ENCODE measurements around the gene NOBOX.
"Not testable (repeated sequence)": the region's sequence is repeated elsewhere in the genome, so short reads cannot be mapped to it uniquely, and the experiment has no call there.

The NOBOX gene

DNA sequence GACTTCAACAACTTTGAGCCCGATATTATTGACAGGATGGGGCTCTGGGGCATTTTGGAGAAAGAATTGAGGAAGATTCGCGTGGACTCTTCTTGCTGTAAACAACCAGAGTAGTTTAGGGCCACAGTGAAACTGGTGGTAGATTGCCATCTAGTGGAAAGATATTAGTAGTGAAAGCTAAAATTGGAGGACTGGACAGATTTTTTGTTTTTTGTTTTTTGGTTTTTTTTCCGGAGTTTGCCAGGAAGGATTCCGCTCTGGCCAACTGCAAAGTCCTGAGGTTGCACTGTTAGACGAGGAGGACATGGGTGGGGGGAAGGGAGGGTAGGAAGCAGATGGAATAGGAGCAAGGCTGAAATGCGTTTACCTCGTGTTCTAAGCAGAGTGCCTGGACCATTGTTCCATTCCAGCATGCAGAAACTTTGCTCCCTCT is 11.7 kb downstream of the NOBOX start:
- DNase-seq (ENCODE audit: low spot score): peak; percentile 62

DNA sequence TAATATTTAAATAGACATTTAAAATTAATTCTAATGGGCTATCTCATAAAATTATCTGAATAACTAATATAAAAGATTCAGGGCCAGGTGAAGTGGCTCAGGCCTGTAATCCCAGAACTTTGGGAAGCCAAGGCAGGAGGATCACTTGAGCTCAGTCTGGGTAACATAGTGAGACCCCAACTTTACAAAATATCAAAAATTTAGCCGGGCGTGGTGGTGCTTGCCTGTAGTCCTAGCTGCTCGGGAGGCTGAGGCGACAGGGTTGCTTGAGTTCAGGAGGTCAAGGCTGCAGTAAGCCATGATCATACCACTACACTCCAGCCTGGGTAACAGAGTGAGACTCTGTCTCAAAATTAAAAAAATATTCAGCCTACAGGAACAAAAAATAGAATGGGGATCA is 12.5 kb downstream of the NOBOX start:
- no peak for DNase-seq (ENCODE audit: low spot score)

- no peak for DNase-seq (ENCODE audit: low spot score)
Observed at GRCh38 chr7:144390481-144390880, 13.0 kb downstream of the NOBOX start.

GRCh38 chr7:144388950-144389349 is 14.5 kb downstream of the NOBOX start:
- DNase-seq (ENCODE audit: low spot score): no peak

GRCh38 chr7:144386741-144387140 is 16.8 kb downstream of the NOBOX start:
- no peak for DNase-seq (ENCODE audit: low spot score)

DNA sequence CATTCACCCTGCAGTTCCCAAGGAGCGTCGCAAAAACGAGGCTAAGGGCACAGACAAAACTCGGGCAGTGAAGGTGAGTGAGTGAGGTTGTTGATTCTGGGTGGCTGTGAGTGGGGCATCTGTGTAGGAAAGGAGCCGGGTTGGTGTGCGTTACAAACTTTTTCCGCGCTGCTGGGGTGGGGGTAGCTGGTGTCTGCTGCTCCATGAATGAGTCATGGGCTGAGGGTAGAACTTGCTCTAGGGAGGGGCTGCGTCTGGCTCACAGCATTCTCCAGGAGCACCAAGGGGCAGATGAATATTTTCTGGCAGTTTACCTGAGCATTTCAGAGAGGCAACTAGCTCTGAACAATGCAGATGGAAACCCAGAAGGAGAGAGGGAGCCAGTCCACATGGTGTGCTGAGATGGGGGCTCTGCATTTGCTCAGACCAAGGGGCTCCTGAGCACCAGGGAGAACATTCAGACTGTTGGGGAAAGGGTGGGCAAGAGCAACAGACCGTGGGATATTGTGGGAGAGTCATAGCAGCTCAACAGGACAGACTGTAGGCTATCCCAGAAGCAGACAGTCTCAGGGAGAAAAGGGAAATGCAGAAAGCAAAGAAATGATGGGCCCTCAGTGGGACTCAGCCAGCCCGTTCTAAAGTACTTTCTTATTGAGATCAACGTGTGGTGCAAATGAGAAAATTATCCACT is 18.8 kb downstream of the NOBOX start:
- DNase-seq (ENCODE audit: low spot score): no peak

GRCh38 chr7:144384071-144384470 is 19.4 kb downstream of the NOBOX start:
- DNase-seq (ENCODE audit: low spot score): no peak

- no peak for DNase-seq (ENCODE audit: low spot score)
Observed at GRCh38 chr7:144379776-144380384, 23.6 kb downstream of the NOBOX start.

- no peak for DNase-seq (ENCODE audit: low spot score)
Observed at GRCh38 chr7:144378651-144379050, 24.8 kb downstream of the NOBOX start.

GRCh38 chr7:144369221-144369620 is 34.3 kb downstream of the NOBOX start:
- not testable (repeated sequence) for DNase-seq (ENCODE audit: low spot score)

DNA sequence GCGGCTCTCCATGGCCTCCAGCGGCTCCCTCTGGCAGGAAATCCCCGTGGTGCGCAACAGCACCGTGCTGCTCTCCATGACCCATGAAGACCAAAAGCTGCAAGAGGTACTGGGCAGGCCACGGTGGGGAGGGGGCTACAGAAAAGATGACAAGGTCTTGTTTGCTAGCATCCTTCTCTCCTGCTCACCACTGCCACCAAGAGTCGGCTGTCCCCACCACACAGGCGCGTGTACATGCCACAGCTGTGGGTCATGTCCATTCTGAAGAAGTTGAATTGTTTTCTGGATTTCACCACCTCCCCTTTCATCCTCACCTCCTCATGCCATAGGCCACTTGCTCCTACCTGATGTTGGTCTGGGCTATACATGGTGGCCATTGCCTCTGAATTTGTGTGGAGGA is 36.2 kb downstream of the NOBOX start:
- DNase-seq (ENCODE audit: low spot score): not testable (repeated sequence)

GRCh38 chr7:144365523-144365922 is 38.0 kb downstream of the NOBOX start:
- not testable (repeated sequence) for DNase-seq (ENCODE audit: low spot score)

GRCh38 chr7:144362061-144362460 is 41.4 kb downstream of the NOBOX start:
- DNase-seq (ENCODE audit: low spot score): not testable (repeated sequence)

DNA sequence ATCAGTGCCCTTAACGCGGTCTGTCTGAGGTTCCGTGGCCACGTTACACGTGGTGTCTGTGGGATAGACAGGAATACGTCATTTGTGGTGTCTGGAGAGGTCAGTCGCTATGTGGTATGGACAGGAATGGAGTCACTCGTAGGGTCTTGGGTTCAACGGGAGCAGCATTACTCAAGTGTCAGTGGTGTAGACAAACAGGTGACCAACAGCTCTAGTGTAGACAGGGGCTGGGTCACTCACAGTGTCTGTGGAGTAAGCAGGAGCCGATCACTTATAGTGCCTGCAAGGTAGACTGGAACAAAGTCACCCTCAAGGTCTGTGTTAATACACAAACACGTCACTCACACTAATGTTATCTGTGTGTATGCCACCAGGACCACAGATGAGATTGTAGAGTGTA is 46.6 kb downstream of the NOBOX start:
- DNase-seq (ENCODE audit: low spot score): not testable (repeated sequence)

GRCh38 chr7:144356185-144356584 is 47.3 kb downstream of the NOBOX start:
- DNase-seq (ENCODE audit: low spot score): not testable (repeated sequence)

- DNase-seq (ENCODE audit: low spot score): not testable (repeated sequence)
Observed at GRCh38 chr7:144355176-144355822, 48.2 kb downstream of the NOBOX start, which contains the start of gene ARHGEF5. Gene ARHGEF5, plus strand, starts transcription at chr7:144355402. Its CDS starts 7,268 bp downstream, at chr7:144362670.

DNA sequence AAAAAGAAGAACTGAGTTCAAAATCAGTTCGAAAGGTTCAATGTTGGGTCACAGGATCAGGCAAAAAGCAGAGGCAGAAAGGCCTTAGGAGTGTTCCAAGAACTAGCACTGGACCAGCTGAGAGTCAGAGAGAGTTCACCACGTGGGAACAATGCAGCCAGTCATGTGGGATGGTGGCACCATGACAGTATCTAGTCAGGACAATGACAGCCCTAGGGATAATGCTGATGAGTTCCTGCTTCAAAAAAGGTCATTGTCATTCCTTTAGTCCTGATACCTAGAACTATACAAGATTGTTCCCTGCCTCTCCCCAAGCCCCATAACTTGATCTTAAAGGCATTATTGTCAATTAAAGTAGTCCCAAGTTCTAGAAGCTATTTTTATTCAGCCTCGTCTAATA is 51.8 kb downstream of the NOBOX start:
- not testable (repeated sequence) for DNase-seq (ENCODE audit: low spot score)

DNA sequence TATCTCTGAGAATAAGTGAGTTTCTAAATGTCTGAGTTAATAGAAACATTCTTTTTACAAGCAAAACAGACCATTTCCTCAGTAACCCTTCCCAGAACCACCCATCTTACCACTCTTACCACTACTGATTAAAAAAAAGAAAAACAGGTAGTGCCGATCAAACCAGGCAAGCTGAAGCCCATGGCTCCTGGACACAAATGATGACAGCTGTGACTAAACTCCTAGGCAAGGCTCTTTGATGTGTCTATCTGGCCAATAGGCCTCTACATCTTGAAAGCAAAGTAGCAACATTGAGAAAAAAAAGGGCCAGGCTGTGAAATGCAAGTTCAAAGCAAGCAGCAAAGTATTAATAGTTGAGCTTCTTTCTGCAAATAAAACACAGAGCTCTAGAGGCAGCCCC is 54.9 kb downstream of the NOBOX start:
- DNase-seq (ENCODE audit: low spot score): not testable (repeated sequence)

Data from AG08396 (cell line).